ENCODE results near the gene ZPBP2.
A peak's percentile ranks its signal among the peaks of the same experiment; 100 is the strongest.

The ZPBP2 gene

GRCh38 chr17:39904990-39905288, 36.9 kb downstream of the ZPBP2 start:
- DNase-seq (ENCODE audit: low spot score): no peak

GRCh38 chr17:39908789-39909352, 40.9 kb downstream of the ZPBP2 start:
- DNase-seq (ENCODE audit: low spot score) (no peak), FAIRE-seq (no peak)

More at GRCh38 chr17:39904990-39905288, 36.9 kb downstream of the ZPBP2 start:
- no peak for FAIRE-seq

GRCh38 chr17:39913989-39914388, 46.0 kb downstream of the ZPBP2 start:
- no peak for DNase-seq (ENCODE audit: low spot score)
- FAIRE-seq: no peak

- no peak for FAIRE-seq
Measured at GRCh38 chr17:39915559-39915958, 47.6 kb downstream of the ZPBP2 start.

GRCh38 chr17:39916918-39917317, 48.9 kb downstream of the ZPBP2 start:
- no peak for DNase-seq (ENCODE audit: low spot score)
- no peak for FAIRE-seq

More at GRCh38 chr17:39915559-39915958, 47.6 kb downstream of the ZPBP2 start:
- DNase-seq (ENCODE audit: low spot score): no peak

- FAIRE-seq: peak; percentile 61
- DNase-seq (ENCODE audit: low spot score): no peak
Measured at GRCh38 chr17:39919087-39919683, 51.2 kb downstream of the ZPBP2 start.

- DNase-seq (ENCODE audit: low spot score) (no peak), FAIRE-seq (no peak)
Measured at GRCh38 chr17:39920218-39921210, 52.5 kb downstream of the ZPBP2 start.

GRCh38 chr17:39921323-39921722, 53.3 kb downstream of the ZPBP2 start:
- no peak for DNase-seq (ENCODE audit: low spot score)
- FAIRE-seq: no peak

- DNase-seq (ENCODE audit: low spot score) (no peak), FAIRE-seq (no peak)
Measured at GRCh38 chr17:39922006-39922405, 54.0 kb downstream of the ZPBP2 start.

- FAIRE-seq (no peak), DNase-seq (ENCODE audit: low spot score) (no peak)
Measured at GRCh38 chr17:39923230-39923629, 55.2 kb downstream of the ZPBP2 start.

- no peak for DNase-seq (ENCODE audit: low spot score)
- peak; percentile 20 for FAIRE-seq
Measured at GRCh38 chr17:39923836-39924690, 56.1 kb downstream of the ZPBP2 start.

- DNase-seq (ENCODE audit: low spot score): no peak
- no peak for FAIRE-seq
Measured at GRCh38 chr17:39924691-39925055, 56.7 kb downstream of the ZPBP2 start.

GRCh38 chr17:39925282-39926134, 57.5 kb downstream of the ZPBP2 start:
- FAIRE-seq (no peak), DNase-seq (ENCODE audit: low spot score) (no peak)

GRCh38 chr17:39926135-39926587, 58.2 kb downstream of the ZPBP2 start:
- DNase-seq (ENCODE audit: low spot score) (no peak), FAIRE-seq (no peak)

- FAIRE-seq (no peak), DNase-seq (ENCODE audit: low spot score) (peak; percentile 46)
Measured at GRCh38 chr17:39926588-39927100, 58.6 kb downstream of the ZPBP2 start.
